CD1c-positive myeloid dendritic cell (primary cell): ENCODE data around the gene C14orf93.
"Not testable (repeated sequence)": the region's sequence is repeated elsewhere in the genome, so short reads cannot be mapped to it uniquely, and the experiment has no call there.

Source experiments
- DNase-seq: peaks from one replicate; pipeline ENCODE4 v3.0.0-alpha.2; 2016; ENCODE audit errors: extremely low spot score

The C14orf93 gene

GRCh38 chr14:23021434-23021833, 11.5 kb upstream of the C14orf93 start:
- no peak for DNase-seq

- no peak for DNase-seq
These were observed 10.5 kb upstream of the C14orf93 start for GRCh38 chr14:23020143-23021128.

- no peak for DNase-seq
These were observed 8.2 kb upstream of the C14orf93 start for GRCh38 chr14:23018107-23018506.

- no peak for DNase-seq
These were observed 7.1 kb upstream of the C14orf93 start for GRCh38 chr14:23017091-23017490.

GRCh38 chr14:23015618-23016017, 5.7 kb upstream of the C14orf93 start:
- DNase-seq = no peak

GRCh38 chr14:23013749-23014054, 3.8 kb upstream of the C14orf93 start:
- not testable (repeated sequence) for DNase-seq

- no peak for DNase-seq
These were observed 3.3 kb upstream of the C14orf93 start for GRCh38 chr14:23013054-23013748.

GRCh38 chr14:23009483-23009938, 432 bp downstream of the C14orf93 start:
- no peak for DNase-seq

- DNase-seq = no peak
These were observed 1.1 kb downstream of the C14orf93 start for GRCh38 chr14:23008831-23009230.

- peak; percentile 99 for DNase-seq
These were observed 3.2 kb downstream of the C14orf93 start for GRCh38 chr14:23006544-23007419.

GRCh38 chr14:23006188-23006534, 3.8 kb downstream of the C14orf93 start:
- no peak for DNase-seq

GRCh38 chr14:23005451-23006187, 4.3 kb downstream of the C14orf93 start:
- no peak for DNase-seq

- not testable (repeated sequence) for DNase-seq
These were observed 5.7 kb downstream of the C14orf93 start for GRCh38 chr14:23004274-23004673.

GRCh38 chr14:23002592-23002991, 7.4 kb downstream of the C14orf93 start:
- no peak for DNase-seq

GRCh38 chr14:23000860-23001259, 9.1 kb downstream of the C14orf93 start:
- no peak for DNase-seq

GRCh38 chr14:22998329-22999012, 11.5 kb downstream of the C14orf93 start:
- no peak for DNase-seq

- DNase-seq = no peak
These were observed 12.1 kb downstream of the C14orf93 start for GRCh38 chr14:22997676-22998323.

- DNase-seq = no peak
These were observed 12.9 kb downstream of the C14orf93 start for GRCh38 chr14:22996768-22997654.
